ENCODE results near the gene CCDC88C.

Gene CCDC88C

GRCh38 chr14:91244501-91244901, 173.1 kb downstream of the CCDC88C start, which contains the start of gene GPR68:
Gene GPR68 (minus strand): TSS chr14:91244704. CDS start chr14:91235050, 9,654 bp downstream.
- DNase-seq: no peak

GRCh38 chr14:91243074-91243471, 174.5 kb downstream of the CCDC88C start:
- DNase-seq: no peak
- TF ChIP-seq GATA1 (IDR thresholded peaks at IDR 0.05; ENCODE audit: low read depth, low read length) (no peak), POLR2A (IDR thresholded peaks at IDR 0.05; ENCODE audit: low read length) (peak; percentile 31)

More at GRCh38 chr14:91244501-91244901, 173.1 kb downstream of the CCDC88C start, which contains the start of gene GPR68:
- TF ChIP-seq GATA1 (IDR thresholded peaks at IDR 0.05; ENCODE audit: low read depth, low read length) (no peak), POLR2A (IDR thresholded peaks at IDR 0.05; ENCODE audit: low read length) (no peak)

DNA sequence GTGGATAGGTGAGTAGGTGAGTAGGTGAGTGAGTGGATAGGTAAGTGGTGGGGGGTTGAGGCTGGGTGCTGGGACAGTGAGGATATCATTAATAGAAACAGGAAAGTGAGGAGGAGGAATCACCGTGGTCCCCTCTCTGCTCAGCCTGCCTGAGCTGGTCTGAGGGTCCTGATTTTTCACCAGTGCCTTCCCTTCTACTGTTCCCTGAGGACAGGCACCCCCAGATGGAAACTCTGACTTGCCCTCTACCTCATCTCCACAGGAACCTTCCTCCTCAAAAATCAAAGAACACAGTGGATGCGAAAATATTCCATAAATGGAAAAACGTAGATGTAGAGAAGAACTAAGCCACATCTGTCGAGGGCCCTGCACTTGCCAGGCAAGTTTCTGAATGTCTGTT, 175.0 kb downstream of the CCDC88C start:
- TF ChIP-seq POLR2A (IDR thresholded peaks at IDR 0.05; ENCODE audit: low read length): no peak
- no peak for TF ChIP-seq GATA1 (IDR thresholded peaks at IDR 0.05; ENCODE audit: low read depth, low read length)
- DNase-seq: no peak

GRCh38 chr14:91241863-91242262, 175.8 kb downstream of the CCDC88C start:
- no peak for DNase-seq

GRCh38 chr14:91238661-91239060, 179.0 kb downstream of the CCDC88C start:
- TF ChIP-seq GATA1 (IDR thresholded peaks at IDR 0.05; ENCODE audit: low read depth, low read length) (no peak), POLR2A (IDR thresholded peaks at IDR 0.05; ENCODE audit: low read length) (no peak)
- no peak for DNase-seq

More at GRCh38 chr14:91241863-91242262, 175.8 kb downstream of the CCDC88C start:
- TF ChIP-seq POLR2A (IDR thresholded peaks at IDR 0.05; ENCODE audit: low read length): no peak
- TF ChIP-seq GATA1 (IDR thresholded peaks at IDR 0.05; ENCODE audit: low read depth, low read length): no peak

- no peak for DNase-seq
These were observed 179.5 kb downstream of the CCDC88C start for GRCh38 chr14:91238085-91238484.

DNA sequence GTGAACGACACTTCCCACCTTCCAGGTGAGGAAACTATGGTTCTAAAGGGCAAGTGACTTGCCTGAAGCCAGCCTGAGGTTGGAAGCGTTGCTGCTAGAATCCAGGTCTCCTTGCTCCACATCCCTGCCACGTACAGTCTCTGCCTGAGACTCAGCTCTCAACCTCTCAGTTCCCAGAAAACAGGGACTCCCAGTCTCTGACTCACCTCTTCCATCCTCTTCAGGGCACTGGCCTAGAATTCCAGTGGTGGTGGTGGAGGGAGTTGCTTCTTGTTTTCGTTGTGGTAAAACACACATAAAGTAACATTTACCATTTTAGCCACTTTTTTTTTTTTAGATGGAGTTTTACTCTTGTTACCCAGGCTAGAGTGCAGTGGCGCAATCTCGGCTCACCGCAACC, 180.4 kb downstream of the CCDC88C start:
- TF ChIP-seq POLR2A (IDR thresholded peaks at IDR 0.05; ENCODE audit: low read length): no peak
- TF ChIP-seq GATA1 (IDR thresholded peaks at IDR 0.05; ENCODE audit: low read depth, low read length): no peak
- no peak for DNase-seq

More at GRCh38 chr14:91238085-91238484, 179.5 kb downstream of the CCDC88C start:
- no peak for TF ChIP-seq POLR2A (IDR thresholded peaks at IDR 0.05; ENCODE audit: low read length)
- TF ChIP-seq GATA1 (IDR thresholded peaks at IDR 0.05; ENCODE audit: low read depth, low read length): no peak

- no peak for TF ChIP-seq GATA1 (IDR thresholded peaks at IDR 0.05; ENCODE audit: low read depth, low read length)
- TF ChIP-seq POLR2A (IDR thresholded peaks at IDR 0.05; ENCODE audit: low read length): no peak
- no peak for DNase-seq
These were observed 181.8 kb downstream of the CCDC88C start for GRCh38 chr14:91235841-91236240.

- DNase-seq: no peak
- TF ChIP-seq GATA1 (IDR thresholded peaks at IDR 0.05; ENCODE audit: low read depth, low read length) (no peak), POLR2A (IDR thresholded peaks at IDR 0.05; ENCODE audit: low read length) (no peak)
These were observed 182.9 kb downstream of the CCDC88C start for GRCh38 chr14:91234791-91235114.

- no peak for DNase-seq
- TF ChIP-seq POLR2A (IDR thresholded peaks at IDR 0.05; ENCODE audit: low read length) (no peak), GATA1 (IDR thresholded peaks at IDR 0.05; ENCODE audit: low read depth, low read length) (no peak)
These were observed 183.5 kb downstream of the CCDC88C start for GRCh38 chr14:91233936-91234790.

DNA sequence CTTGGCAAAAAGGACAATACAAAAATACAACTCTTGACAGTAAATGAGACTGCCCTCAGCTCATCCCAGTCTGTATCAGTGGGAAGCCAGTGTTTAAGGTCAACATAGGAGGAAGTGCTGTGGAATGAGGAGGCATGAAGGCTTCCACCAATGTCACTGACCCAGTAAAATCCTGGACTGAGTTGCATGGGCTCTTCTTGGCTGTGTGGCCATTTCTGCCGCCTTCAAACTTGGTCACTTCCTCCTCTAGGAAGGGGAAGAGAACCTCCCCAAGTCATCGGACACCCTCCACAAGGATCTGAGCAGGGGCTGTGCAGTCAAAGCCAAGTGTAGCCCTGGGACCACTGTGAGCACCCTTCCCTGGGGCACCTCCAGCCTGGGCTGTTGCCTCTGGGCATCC, 185.0 kb downstream of the CCDC88C start:
- no peak for TF ChIP-seq POLR2A (IDR thresholded peaks at IDR 0.05; ENCODE audit: low read length)
- TF ChIP-seq GATA1 (IDR thresholded peaks at IDR 0.05; ENCODE audit: low read depth, low read length): no peak
- DNase-seq: no peak

GRCh38 chr14:91232052-91232451, 185.6 kb downstream of the CCDC88C start:
- TF ChIP-seq GATA1 (IDR thresholded peaks at IDR 0.05; ENCODE audit: low read depth, low read length): no peak
- DNase-seq: no peak

DNA sequence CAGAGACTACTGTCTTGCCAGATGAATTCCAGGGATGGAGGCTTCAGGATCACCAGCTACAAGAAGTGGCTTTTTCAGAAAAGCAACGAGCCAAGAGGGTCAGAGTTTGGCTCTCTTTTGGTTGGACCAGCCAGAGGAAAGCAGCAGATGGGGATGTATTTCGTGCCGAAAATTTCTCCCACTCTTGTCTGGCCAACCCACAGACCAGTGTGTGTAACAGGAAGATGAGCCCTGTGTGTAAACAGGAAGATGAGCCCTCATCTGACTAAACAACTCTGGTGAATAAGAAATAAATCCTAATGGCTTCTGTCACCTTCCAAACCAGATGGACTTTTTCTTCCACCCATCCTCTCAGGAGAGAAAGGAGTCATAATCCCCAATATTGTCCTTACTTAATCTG, 186.2 kb downstream of the CCDC88C start:
- no peak for TF ChIP-seq GATA1 (IDR thresholded peaks at IDR 0.05; ENCODE audit: low read depth, low read length)
- DNase-seq: no peak

DNA sequence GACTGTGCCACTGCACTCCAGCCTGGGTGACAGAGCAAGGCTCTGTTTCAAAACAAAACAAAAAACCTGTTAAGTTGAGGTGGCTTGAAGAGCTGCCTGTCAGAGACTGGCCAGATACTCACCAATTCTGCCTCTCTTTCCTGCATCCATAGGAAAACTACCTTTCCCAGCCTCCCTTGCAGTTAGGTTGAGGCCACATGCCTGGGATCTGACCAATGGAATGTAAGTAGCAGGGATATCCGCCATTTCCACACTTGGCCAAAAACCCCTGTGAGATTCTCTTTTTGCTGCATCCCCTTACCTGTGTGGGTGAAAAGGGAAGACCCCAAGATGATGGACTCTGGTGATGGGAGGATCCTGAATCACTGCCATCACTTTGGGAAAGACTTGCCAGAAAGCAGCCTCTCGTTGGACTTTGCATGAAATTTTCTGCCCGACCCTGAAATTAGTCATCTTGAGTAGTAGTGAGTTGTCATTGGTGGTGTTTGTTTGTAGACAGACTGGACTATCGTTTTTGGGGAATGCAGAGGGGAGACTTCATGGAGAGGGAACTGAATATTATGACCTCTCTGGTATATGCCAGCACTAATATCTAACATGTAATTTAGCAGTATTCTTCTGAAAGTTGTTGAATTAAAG, 187.1 kb downstream of the CCDC88C start:
- no peak for TF ChIP-seq POLR2A (IDR thresholded peaks at IDR 0.05; ENCODE audit: low read length)
- no peak for TF ChIP-seq GATA1 (IDR thresholded peaks at IDR 0.05; ENCODE audit: low read depth, low read length)
- no peak for DNase-seq

- no peak for DNase-seq
- TF ChIP-seq POLR2A (IDR thresholded peaks at IDR 0.05; ENCODE audit: low read length) (no peak), GATA1 (IDR thresholded peaks at IDR 0.05; ENCODE audit: low read depth, low read length) (no peak)
These were observed 187.8 kb downstream of the CCDC88C start for GRCh38 chr14:91229743-91230200.
